DMS53 (cell line): Measurements from ENCODE around the gene DNAJB6.

Experiments used
- DNase-seq: peaks from one replicate; lab custom pipeline; 2025; lab: John Stamatoyannopoulos, UW

Gene DNAJB6

DNA sequence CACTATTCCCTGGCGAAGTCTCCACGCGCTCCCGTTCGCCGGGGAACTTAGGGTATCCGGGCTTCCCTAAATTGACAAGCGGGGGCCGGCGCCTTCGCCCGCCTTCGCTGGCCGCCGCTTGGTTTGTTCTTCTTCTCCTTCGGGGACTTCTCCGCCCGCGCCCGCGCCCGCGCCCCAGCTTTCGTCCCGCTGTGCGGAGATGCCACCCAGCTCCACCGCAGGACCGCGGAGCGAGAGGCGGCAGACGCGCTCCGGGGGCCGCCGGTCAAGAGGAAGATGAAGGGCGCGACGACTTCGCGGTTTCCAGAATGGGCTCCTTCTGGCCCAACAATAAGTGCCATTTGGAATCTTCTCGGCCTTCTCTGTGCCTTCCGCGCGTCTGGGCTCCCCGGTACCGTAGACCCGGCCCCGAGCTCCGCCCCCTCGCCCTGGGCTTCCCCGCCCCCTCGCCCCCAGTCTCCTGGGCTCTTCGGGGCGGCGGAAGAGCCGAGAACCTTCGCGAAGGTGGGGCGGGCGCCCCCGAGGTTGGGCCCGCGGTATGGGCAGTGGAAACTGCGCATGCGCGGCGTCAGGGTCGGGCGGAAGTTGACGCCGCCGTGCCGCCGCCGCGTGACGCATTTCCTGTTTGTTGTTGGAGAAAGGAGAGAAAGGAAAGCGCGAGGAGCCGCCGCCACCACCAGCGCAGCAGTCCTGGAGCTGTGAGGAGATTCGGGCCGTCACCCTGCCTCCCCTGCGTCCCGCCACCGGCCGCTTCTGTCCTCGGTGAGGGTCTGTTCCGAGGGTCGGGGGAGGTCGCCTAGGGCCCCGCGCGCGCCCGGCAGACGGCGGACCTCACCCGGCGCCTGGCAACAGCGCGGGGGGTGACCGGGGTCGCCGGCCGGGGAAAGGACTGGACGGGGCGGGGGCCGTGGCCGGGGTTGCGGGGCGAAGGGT, at the start of gene DNAJB6:
DNAJB6 (plus strand) TSS at position 622 of the 933 bp plus-strand sequence. CDS start 21,569 bp downstream, outside the sequence.
- DNase-seq = peak; percentile 97

DNA sequence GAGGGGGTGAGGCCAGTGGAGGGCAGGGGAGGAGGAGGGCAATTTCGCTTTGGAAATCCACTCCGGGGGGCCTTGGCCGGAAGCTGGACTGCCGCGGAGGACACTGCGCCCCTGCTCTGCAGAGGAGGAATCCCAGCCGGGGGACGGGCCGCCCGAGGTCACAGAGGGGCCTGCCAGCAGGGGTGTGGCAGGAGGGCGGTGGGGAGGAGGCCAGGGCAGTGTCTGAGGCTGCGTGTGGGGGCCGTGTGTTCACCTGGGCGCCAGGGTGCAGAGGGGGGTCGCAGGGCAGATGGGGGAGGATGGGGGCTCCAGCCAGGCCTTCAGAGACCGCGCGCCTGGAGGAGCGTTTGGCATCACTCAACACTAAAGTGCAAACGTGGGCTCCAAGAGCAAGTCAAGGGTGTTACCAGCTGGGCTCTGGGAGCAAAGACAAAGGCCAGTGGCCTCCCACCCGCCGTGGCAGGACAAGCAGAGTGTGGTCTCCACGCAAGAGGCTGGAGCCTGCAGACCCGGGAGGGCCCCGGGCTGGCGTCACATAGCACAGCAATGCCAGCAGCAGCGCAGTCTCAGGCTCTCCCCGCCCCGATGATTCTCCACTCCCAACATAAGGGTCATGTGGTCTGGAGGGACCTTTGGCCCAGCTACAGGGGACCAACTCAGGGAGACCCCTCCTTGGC, 45.3 kb upstream of the DNAJB6 start:
- no peak for DNase-seq

DNA sequence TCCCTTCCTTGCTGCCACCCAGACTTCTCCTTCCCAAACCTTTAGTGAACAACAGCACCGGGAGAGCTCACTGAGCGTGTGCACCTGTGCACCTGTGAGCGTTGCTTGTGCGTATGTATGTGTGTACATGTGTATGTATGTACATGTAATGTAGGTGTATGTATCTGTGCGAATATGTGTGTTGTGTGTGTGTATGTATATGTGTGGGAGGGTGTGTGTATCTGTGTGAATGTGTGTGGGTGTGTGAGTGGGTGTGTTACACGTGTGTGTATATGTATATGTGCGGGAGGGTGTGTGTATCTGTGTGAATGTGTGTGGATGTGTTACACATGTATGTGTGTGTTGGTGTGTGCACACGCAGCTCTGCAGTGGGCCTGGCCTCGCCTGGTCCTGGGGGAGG, 44.5 kb upstream of the DNAJB6 start:
- no peak for DNase-seq

DNA sequence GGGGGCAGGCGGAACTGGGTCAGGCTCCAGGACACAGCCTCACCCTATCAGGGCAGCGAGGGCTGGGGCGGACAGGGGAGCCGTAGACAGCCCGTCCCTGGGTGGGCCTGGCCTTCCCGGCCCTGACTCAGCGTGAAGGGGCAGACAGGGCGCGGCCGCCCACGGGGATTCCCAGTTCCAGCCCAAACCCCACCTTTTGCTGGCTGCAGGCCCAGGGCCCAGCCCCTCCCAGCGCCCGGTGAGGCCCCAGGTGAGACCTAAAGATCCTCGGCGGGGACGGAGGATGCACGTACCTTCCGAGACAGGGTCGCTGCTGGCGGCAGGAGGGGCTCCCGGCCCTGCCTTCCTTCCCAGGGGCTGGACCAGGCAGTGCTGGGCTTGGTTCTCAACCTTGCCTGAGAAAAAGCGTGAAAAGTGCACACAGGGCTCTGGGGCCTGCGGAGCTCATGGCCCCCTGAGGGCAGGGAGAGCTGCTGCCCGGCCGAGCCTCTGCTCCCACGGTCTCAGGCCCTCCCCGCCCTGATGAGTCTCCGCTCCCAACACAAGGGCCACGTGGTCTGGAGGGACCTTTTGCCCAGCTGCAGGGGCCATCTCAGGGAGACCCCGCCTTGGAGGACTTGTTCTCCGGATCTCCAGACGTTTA, 43.9 kb upstream of the DNAJB6 start:
- DNase-seq = no peak

DNA sequence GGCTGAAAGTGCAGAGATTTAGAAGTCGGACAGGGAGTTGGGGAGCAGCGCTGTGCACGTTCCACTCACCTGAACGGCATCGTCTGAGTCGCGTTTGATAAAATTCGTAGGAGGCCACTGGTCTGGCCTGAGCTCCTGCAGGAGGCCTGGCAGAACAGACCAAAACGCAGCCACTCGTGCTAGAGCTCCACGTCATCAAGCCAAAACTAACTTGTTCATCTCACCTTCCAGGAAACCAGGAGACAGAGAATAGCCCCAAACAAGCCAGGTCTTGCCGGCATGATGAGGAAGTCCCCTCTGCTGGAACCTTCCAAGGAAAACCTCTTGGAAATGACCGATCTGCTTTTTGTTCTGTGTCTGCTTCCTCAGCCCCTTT, 43.4 kb upstream of the DNAJB6 start:
- peak; percentile 37 for DNase-seq

DNA sequence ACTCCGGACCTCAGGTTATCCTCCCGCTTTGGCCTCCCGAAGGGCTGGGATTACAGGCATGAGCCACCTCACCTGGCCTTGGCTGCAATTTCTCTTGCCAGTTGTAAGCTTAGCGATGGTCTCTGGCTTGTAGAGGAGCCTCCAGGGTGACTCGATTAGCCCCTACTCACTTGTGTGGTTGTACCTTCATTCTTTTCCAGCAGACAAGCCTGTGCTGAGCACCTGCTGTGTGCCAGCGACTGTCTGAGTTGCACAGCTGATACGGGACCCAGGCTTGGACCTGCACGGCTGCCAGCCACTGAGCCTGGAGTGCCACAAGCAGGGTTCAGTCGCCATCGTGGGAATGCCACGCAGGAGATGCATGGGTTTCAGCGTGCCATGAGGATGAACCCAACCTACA, 42.0 kb upstream of the DNAJB6 start:
- DNase-seq = no peak

DNA sequence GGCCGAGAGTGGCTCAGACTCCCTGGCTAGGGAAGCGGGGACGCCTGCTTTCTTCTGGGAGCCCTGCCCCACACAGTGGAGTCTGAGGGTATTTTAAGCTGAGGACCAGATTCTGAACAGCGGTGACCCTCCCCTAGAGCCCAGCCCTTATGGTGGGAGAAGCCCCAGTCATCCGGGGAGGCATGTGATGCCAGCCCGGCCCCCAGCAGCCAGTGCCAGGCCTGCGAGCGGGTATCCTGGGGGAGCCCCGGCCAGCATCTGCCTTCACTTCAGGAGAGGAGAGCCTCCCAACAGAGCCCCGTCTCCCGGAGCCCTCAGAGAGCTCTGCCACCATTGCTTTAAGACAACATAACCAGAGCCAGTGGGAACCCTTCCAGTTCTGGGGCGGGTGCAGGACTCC, 41.5 kb upstream of the DNAJB6 start:
- no peak for DNase-seq

DNA sequence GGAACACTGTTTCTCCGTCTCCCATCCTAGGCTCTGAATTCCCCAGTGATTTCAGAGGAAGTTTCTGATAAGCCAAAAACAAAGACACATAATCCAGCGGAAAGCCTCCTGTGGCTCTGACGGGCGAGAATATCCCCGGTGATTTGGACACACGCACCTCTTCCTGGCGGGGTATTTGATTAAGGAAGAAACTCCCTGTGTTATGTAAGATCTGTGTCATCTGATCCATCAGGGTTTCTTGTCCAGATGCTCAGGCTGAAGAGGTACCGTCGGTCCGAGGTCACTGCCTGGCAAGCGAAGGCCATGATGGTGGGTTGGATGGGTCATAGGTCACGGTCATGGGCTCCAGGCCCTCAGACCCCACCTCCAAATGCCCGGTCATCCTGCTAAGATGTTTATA, 39.6 kb upstream of the DNAJB6 start:
- DNase-seq = peak; percentile 34

DNA sequence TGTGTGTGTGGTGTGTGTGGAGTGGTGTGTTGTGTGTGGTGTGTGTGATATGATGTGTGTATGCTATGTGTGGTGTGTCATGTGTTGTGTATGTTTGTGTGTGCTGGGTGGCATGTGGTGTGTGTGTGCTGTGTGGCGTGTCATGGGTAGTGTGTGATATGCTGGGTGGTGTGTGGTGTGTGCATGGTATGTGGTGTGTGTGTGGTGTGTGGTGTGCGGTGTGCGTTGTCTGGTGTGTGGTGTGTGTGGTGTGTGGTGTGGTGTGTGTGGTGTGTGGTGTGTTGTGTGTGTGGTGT, 37.5 kb upstream of the DNAJB6 start:
- no peak for DNase-seq

DNA sequence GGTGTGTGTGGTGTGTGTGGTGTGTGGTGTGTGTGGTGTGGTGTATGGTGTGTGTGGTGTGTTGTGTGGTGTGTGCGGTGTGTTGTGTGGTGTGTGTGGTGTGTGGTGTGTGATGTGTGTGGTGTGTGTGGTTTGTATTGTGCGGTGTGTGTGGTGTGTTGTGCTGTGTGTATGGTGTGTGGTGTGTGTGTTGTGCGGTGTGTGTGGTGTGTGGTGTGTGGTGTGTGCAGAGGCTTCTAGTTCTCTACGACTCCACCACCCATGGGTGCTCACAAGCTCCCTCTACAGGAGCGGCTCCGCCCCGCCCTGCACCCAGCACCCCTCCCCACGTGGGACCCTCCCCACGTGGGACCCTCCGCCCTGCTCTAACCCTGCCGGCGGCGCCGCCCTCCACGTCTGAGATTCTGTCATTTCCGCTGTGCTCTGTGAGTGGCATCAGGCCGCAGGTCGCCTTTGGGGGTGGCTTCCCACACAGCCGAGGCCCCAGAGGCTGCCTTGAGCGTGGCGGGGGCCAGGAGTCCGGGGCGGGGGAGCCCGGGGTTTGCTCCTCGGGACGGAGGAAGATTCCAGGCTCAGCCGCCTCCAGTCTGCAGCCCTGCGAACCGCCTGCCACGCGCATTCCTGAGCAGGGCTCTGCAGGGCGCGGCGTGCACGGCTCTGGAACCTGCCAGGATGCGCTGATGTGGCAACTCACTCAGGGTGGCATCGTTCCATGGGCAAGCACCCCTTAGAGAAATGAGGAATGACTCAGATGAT, 37.0 kb upstream of the DNAJB6 start:
- peak; percentile 85 for DNase-seq

DNA sequence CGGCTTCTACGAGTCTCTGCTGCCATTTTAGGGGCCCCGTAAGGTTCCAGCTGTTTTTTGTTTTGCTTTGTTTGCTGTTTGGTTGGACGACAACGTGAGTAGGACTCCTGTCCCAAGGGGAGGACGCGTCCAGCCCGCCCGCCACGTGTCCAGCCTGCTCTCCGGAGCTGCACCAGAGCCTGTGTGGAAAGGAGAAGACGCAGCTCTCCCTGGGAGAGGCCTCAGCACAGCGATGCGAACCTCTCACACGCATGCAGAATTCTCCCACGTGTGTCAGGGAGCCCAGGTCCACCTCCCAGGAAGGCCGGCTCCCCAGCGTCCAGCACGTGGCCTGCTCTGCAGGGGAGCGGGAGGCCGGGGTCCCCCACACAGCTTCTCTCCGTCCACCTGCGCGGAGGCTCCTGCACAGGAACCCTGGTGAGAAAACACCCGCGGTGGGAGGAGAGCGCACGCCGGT, 36.4 kb upstream of the DNAJB6 start:
- no peak for DNase-seq

DNA sequence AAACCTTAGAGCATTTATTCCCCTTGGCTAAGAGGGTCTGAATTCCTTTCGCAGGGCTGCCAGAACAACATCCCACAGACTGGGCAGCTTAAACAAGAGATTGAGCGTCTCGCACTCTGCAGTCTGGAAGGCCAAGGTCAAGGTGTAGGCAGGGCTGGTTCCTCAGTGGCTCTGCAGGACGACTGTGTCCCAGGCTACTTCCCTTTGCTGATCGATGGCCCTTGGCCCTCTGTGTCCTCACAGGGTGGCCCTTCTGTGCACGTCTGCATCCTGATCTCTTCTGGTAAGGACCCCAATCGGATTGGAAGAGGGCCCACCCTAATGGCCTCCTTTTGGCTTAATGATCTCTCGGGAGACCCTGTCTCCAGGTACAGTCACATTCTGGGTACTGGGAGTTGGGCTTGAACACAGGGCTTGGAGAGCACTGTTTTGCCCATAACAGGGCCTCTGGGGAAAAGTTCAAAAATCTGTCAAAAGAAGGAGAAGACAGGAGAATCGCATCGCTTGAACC, 35.1 kb upstream of the DNAJB6 start:
- no peak for DNase-seq

DNA sequence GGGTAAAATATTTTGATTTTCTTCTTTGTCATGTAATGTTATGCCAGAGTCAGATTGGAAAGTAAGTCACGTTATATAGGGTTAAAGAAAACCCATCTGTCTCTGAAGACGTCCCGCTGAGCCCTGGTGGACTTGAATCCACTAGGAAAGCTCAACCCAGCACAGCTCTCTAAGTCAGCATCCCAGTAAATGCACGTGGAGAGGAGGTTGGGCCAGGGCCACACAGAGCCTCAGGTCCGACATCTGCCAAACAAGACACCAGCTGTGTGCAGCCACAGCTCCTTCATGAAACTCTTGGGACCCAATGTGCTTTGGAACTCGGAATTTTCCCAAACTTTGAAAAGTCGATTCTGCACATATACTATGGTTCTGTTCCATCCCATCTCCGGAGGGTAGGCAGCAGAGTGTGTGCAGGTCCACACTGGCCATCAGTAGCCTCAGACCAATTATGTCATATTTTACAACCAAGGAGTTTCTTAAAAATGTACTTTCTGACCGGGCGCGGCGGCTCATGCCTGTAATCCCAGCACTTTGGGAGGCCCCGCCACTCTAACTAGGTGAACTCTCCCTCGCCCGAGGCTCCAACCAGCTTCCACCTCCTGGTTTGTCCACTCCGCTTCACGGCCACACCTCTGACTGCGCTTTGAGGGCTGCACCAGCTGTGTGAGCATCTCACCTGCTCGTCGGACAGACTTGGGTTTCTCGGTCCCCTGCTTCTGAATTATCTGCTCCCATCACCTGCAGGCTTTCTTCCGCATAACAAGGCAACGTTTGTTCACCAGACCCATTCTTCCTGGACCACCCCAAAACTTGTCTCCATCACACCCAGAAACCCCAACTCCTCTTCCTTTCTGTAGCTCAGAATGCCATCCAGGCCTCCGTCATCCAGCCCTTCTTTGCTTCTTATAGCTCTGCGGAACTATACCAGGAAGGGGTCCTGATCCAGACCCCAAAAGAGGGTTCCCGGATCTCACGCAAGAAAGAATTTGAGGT, 29.7 kb upstream of the DNAJB6 start:
- no peak for DNase-seq

DNA sequence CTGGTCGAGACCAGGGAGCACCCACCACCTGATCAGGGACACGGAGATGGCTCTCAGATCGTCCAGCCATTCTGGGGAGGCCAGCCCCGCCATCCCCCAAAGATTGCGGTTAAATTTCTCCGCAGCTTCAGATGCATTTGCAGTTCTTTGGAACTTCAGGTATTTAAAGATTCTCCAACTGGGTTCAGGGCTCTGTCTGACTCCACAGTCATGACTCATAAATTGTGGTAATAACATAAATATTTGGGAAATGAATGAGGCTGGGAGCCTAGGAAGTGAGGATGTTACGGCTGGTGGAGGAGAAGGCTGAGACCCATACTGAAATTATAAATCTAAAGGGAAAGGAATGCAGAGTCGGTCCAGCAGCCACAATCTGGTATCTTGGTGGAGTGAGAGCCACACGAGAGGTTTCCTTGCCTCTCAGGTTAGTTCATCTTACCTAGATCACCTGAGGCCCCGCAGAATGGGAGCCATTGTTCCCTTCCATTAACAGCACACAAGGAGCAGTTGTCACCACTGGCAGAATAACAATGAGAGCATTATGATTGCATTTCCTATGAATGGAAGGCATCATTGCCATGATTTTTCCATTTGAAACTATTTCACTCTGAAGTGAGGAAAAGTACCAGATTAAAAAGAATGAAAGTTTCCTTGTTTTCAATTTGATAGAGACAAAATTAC, 26.7 kb upstream of the DNAJB6 start:
- DNase-seq = no peak

DNA sequence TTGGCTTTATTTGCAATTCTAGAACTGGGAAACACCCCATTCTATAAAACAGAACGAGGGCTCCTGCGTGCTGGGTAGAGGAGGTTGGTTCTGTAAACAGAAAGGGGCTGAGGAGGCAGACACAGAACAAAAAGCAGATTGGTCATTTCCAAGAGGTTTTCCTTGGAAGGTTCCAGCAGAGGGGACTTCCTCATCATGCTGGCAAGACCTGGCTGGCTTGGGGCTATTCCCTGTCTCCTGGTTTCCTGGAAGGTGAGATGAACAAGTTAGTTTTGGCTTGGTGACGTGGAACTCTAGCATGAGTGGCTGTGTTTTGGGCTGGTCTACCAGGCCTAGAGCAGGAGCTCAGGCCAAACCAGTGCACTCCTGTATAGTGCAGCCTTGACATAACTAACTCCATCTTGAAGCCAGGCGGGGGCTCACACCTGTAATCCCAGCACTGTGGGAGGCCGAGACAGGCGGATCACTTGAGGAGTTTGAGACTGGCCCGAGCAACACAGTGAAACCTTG, 26.1 kb upstream of the DNAJB6 start:
- DNase-seq = no peak

DNA sequence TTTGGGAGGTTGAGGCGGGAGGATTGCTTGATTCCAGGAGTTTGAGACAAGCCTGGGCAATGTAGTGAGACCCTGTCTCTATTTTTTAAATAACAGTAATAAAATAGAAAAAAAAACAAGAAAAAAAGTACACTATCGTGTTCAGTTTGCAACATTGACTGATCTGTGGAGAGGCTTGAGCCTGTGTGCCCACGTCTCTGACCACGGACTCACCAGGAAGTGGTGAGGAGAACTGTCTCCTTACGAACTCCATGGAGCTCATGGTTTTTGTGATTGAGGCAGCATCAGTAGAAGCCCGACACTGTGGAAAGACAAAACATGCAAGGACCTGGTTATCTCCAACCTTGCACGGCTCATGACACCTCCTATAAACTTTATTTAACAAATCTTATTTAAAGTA, 23.9 kb upstream of the DNAJB6 start:
- DNase-seq = no peak

DNA sequence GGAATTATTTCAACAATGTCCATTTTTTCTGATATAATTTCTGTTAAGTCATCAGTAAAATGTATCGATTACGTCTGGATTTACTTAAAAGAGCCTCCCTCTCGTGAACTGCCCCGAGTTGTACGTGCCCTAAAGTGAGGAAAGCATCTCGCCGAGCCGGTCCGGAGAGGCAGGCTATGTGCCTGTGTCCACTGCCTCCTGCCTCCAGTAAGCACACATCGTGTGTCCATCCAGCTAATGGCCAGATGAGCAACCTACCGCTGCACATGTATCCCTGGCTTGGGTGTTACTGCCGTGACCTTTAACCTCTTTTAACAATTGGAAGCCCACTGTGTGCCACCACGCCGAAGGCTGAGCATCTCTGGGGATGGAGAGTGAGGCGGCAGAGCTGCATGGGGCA, 23.2 kb upstream of the DNAJB6 start:
- no peak for DNase-seq

DNA sequence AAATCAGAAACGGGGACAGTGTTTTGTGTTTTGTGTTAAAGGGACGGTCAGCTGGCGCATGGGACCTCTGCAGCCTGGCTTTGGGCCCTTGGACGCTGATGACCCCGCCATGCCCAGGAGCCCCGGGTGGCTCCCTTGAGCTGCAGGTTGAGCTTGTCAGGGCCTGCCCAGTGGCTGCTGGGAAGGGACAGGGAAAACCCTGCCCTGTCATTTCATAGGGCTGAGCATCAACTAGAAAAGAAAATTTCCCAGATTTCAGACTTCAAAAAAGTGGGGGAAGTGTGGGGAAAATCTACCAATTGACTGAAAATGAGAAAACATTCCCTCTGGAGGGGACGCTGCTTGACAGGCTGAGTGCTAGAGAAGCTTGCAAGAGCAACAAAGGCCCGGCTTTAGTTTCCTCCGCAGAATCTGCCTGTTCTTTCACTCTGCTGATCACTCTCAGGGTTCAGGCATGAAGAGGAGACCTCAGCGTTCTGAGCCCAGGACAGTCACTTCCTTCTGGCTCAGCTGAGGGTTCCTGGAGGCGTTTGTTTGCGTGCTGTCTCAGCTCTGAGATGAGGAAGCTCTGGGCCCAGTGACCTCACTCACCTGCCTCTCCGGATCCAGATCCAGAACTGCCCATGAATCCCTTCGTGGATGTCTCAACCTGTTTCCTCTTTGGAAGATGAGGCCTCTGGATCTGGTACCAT, 18.6 kb upstream of the DNAJB6 start:
- peak; percentile 44 for DNase-seq

DNA sequence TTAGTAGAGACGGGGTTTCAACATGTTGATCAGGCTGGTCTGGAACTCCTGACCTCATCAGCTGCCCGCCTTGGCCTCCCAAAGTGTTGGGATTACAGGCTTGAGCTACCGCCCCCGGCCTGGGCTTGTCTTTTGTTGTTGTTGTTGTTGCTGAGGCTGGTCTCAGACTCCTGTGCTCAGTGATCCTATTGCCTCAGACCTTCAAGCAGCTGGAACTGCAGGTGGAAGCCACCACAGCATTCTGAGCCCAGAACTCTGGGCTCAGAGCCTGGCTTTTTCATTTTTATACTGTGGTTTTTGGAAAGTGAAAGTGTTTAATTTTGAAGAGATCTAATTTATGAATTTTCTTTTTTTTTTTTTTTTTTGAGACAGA, 16.2 kb upstream of the DNAJB6 start:
- no peak for DNase-seq
